Measurements from ENCODE around the gene BLOC1S3.

Gene BLOC1S3

DNA sequence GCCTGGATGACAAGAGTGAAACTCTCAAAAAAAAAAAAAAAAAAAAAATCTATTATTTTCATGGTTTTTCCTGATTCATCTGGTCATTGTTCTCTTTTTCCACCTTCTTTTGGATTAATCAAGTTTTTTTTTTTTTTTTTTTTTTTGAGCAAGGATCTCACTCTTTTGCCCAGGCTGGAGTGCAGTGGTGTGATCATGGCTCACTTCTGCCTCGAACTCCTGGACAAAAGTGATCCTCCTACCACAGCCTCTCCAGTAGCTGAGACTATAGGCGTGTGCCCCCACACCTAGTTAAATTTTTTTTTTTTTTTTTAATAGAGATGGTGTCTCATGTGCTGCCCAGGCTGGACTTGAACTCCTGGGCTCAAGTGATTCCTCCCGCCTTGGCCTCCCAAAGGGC, 27.7 kb downstream of the BLOC1S3 start:
- H3K4me3 ChIP-seq (ENCODE audit: low read depth, low read length) = no peak overlapping the region
- DNase-seq (ENCODE audit: low read depth) = no peak
- no peak for TF ChIP-seq MYC (IDR thresholded peaks at IDR 0.05; ENCODE audit: low read depth, low read length)
- TF ChIP-seq, protein P1, sequence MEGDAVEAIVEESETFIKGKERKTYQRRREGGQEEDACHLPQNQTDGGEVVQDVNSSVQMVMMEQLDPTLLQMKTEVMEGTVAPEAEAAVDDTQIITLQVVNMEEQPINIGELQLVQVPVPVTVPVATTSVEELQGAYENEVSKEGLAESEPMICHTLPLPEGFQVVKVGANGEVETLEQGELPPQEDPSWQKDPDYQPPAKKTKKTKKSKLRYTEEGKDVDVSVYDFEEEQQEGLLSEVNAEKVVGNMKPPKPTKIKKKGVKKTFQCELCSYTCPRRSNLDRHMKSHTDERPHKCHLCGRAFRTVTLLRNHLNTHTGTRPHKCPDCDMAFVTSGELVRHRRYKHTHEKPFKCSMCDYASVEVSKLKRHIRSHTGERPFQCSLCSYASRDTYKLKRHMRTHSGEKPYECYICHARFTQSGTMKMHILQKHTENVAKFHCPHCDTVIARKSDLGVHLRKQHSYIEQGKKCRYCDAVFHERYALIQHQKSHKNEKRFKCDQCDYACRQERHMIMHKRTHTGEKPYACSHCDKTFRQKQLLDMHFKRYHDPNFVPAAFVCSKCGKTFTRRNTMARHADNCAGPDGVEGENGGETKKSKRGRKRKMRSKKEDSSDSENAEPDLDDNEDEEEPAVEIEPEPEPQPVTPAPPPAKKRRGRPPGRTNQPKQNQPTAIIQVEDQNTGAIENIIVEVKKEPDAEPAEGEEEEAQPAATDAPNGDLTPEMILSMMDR (IDR thresholded peaks at IDR 0.05; ENCODE audit: low read depth, low read length) = no peak
- TF ChIP-seq, protein P2, sequence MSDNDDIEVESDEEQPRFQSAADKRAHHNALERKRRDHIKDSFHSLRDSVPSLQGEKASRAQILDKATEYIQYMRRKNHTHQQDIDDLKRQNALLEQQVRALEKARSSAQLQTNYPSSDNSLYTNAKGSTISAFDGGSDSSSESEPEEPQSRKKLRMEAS (IDR thresholded peaks at IDR 0.05; ENCODE audit: low read depth, low read length) = no peak
- TF ChIP-seq POLR2A (IDR thresholded peaks at IDR 0.05; ENCODE audit: extremely low read depth, insufficient read length) = no peak

DNA sequence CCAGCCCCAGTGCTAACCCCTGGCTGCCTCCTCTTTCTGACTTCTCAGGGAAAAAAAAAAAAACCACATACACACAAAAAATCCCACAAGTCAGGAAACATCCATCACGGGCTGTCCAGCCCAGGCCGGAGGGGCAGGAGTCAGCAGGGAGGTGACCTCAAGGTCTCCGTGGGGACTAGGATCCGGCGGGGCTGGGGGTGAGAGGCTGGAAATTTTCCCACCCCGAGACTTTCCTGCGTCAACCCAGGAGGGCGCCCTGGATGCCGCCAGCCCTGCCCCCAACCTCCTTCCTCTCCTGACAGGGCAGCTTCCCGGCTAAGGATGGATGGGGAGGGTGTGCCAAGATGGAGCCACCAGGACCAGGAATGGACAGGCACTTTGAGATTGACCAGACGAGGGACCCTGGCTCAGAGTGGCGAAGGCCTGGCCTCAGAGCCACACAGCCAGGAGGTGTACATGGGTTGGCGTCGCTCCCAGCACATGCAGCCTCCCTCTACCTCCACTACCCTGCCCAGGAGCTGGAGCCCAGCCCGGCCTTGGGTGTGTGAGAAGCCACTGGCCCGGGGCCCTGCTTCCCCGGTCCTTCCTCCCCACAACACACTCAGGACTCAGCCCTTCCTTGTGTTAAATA, 33.3 kb downstream of the BLOC1S3 start:
- H3K4me3 ChIP-seq (ENCODE audit: low read depth, low read length) = no peak overlapping the region
- DNase-seq (ENCODE audit: low read depth) = no peak
- TF ChIP-seq, protein P2 (IDR thresholded peaks at IDR 0.05; ENCODE audit: low read depth, low read length) = no peak
- TF ChIP-seq POLR2A (IDR thresholded peaks at IDR 0.05; ENCODE audit: extremely low read depth, insufficient read length) (no peak), MYC (IDR thresholded peaks at IDR 0.05; ENCODE audit: low read depth, low read length) (no peak)
- TF ChIP-seq, protein P1 (IDR thresholded peaks at IDR 0.05; ENCODE audit: low read depth, low read length) = no peak

DNA sequence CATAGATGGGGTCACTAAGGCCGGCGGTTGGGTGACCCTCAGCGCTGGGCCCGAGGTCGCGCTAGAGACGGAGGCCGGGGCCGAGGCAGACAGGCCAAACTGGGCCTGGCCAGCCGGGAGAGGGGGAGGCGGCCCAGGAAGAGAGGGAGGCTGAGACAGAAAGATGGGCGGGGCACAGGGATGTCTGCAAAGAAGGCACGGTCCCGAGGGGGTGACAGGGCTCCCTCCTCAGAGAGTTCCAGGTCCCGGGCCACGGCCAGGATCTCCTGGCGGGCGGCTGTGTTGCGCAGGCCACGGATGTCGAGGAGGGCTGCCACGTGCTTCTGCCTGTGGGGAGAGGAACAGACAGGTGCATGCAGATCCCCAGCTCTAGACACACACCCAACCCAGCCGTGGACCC, 34.4 kb downstream of the BLOC1S3 start:
- TF ChIP-seq, protein P1 (IDR thresholded peaks at IDR 0.05; ENCODE audit: low read depth, low read length) = no peak
- TF ChIP-seq, protein P2 (IDR thresholded peaks at IDR 0.05; ENCODE audit: low read depth, low read length) = no peak
- TF ChIP-seq POLR2A (IDR thresholded peaks at IDR 0.05; ENCODE audit: extremely low read depth, insufficient read length) (no peak), MYC (IDR thresholded peaks at IDR 0.05; ENCODE audit: low read depth, low read length) (no peak)
- no peak for DNase-seq (ENCODE audit: low read depth)
- H3K4me3 ChIP-seq (ENCODE audit: low read depth, low read length) = no peak overlapping the region

DNA sequence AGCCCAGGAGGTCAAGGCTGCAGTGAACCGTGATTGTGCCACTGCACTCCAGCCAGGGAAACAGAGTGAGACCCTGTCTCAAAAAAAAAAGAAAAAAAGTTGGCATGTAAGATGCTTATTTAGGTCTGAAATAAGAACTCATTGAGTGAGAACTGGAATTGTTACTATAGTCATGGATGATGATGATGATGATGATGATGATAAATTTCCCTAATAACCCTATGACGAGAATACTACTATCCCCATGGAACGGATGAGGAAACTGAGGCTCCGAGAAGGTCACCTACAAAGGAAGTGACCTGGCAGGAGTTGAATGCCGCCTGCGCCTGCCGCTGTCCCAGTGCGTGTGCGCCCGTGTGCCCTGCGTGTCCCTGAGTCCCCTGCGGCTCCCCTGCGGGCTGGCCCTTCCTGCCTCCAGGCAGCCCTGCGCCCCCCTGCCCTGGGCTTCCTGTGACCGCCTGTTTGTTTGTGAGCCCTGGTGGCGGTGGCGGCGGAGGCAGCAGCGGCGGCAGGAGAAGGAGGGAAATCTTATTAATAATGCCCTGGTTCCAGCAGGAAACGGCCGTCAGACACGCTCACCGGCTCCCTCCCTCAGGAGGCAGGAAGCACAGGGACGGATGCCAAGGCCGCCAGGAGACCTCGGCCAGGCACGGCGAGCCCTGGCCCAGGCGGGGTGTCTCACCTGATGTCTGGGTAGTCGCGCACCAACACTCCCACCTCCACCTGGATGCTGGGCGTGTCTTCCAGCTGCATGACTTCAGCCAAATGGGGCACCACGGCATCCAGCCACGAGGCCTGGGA, 37.0 kb downstream of the BLOC1S3 start:
- DNase-seq (ENCODE audit: low read depth) = no peak
- TF ChIP-seq MYC (IDR thresholded peaks at IDR 0.05; ENCODE audit: low read depth, low read length) (no peak), POLR2A (IDR thresholded peaks at IDR 0.05; ENCODE audit: extremely low read depth, insufficient read length) (no peak)
- TF ChIP-seq, protein P1 (IDR thresholded peaks at IDR 0.05; ENCODE audit: low read depth, low read length) = no peak
- TF ChIP-seq, protein P2 (IDR thresholded peaks at IDR 0.05; ENCODE audit: low read depth, low read length) = no peak
- no peak overlapping the region for H3K4me3 ChIP-seq (ENCODE audit: low read depth, low read length)

DNA sequence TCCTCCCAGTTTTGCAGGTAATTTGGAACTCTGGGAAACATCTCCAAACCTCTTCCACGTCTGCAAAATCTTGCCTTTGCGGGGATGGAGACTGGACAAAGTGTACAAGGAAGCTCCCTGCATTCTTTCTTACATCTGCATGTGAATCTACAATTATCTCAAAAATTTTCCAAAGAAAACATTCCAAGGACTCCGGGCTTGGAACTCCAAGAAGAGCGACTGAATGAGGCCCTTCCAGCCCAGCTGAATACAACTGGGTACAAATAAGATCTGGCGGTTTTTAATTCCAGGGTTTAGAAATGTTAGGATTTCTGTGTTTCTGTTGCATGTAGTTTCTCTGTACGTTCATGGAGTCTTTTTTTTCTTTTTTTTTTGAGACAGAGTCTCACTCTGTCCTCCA, 38.1 kb downstream of the BLOC1S3 start:
- no peak for TF ChIP-seq POLR2A (IDR thresholded peaks at IDR 0.05; ENCODE audit: extremely low read depth, insufficient read length)
- TF ChIP-seq MYC (IDR thresholded peaks at IDR 0.05; ENCODE audit: low read depth, low read length) = no peak
- TF ChIP-seq, protein P2 (IDR thresholded peaks at IDR 0.05; ENCODE audit: low read depth, low read length) = no peak
- no peak overlapping the region for H3K4me3 ChIP-seq (ENCODE audit: low read depth, low read length)
- no peak for DNase-seq (ENCODE audit: low read depth)

All from NB4 (cell line).